SIG-M5 treated with dmso at 0.1 percent for 504 hours (cell line): Measurements from ENCODE around the gene PLEK2.

Experiments used
- DNase-seq: peaks from one replicate; lab custom pipeline; 2025; ENCODE audit not compliant: unreplicated experiment; lab: John Stamatoyannopoulos, UW

Gene PLEK2

GRCh38 chr14:67405771-67406170, 6.2 kb downstream of the PLEK2 start:
- no peak for DNase-seq

GRCh38 chr14:67400434-67400833, 11.5 kb downstream of the PLEK2 start:
- no peak for DNase-seq

- DNase-seq, result no peak
Measured at GRCh38 chr14:67397536-67397935, 14.4 kb downstream of the PLEK2 start.

GRCh38 chr14:67396381-67396970, 15.5 kb downstream of the PLEK2 start:
- no peak for DNase-seq

- DNase-seq, result no peak
Measured at GRCh38 chr14:67395876-67396189, 16.1 kb downstream of the PLEK2 start.

- no peak for DNase-seq
Measured at GRCh38 chr14:67395086-67395875, 16.7 kb downstream of the PLEK2 start.

GRCh38 chr14:67393689-67394088, 18.3 kb downstream of the PLEK2 start:
- no peak for DNase-seq

- no peak for DNase-seq
Measured at GRCh38 chr14:67392800-67393199, 19.2 kb downstream of the PLEK2 start.

GRCh38 chr14:67392123-67392522, 19.8 kb downstream of the PLEK2 start:
- no peak for DNase-seq

GRCh38 chr14:67391268-67391667, 20.7 kb downstream of the PLEK2 start:
- no peak for DNase-seq

- DNase-seq, result no peak
Measured at GRCh38 chr14:67389811-67390534, 22.0 kb downstream of the PLEK2 start.

GRCh38 chr14:67389275-67389674, 22.7 kb downstream of the PLEK2 start:
- DNase-seq, result no peak

- DNase-seq, result no peak
Measured at GRCh38 chr14:67387195-67387594, 24.8 kb downstream of the PLEK2 start.

GRCh38 chr14:67385618-67386017, 26.3 kb downstream of the PLEK2 start:
- no peak for DNase-seq

GRCh38 chr14:67385120-67385519, 26.8 kb downstream of the PLEK2 start:
- no peak for DNase-seq

- no peak for DNase-seq
Measured at GRCh38 chr14:67377916-67378315, 34.0 kb downstream of the PLEK2 start.

- no peak for DNase-seq
Measured at GRCh38 chr14:67373347-67373746, 38.6 kb downstream of the PLEK2 start.

GRCh38 chr14:67372833-67373232, 39.1 kb downstream of the PLEK2 start:
- DNase-seq, result no peak

GRCh38 chr14:67371247-67372148, 40.5 kb downstream of the PLEK2 start:
- no peak for DNase-seq

- no peak for DNase-seq
Measured at GRCh38 chr14:67370830-67371229, 41.1 kb downstream of the PLEK2 start.

GRCh38 chr14:67365476-67365875, 46.5 kb downstream of the PLEK2 start:
- DNase-seq, result no peak
